WTC11 (cell line): ENCODE results near the gene ANKRD23. TPM values are rescaled to one million over a fixed set of nuclear protein-coding genes. Genes with fewer than 3 reads are reported as not detected.
"Not testable (repeated sequence)": the region's sequence is repeated elsewhere in the genome, so short reads cannot be mapped to it uniquely, and the experiment has no call there.

ENCODE experiments used
- ATAC-seq: fragments of 200-7000 bp; cut with Tn5 transposase; 2 replicates; pipeline ENCODE4 v1.10.0; 2021; ENCODE audit warnings: mild to moderate bottlenecking, moderate library complexity
- CTCF ChIA-PET: fragments of 300-600 bp; sonication (Branson Sonifier 250); formaldehyde crosslinking; loops from one replicate; lab custom pipeline; 2021; ENCODE audit warnings: antibody characterized with exemption; lab: Charles Lee
- POLR2A ChIA-PET: fragments of 350-600 bp; sonication (Branson Sonifier 250); formaldehyde crosslinking; loops from one replicate; lab custom pipeline; 2021; ENCODE audit warnings: antibody characterized with exemption; lab: Charles Lee
- DNase-seq: peaks from one replicate; pipeline ENCODE4 v3.0.0; 2021; ENCODE audit warnings: low spot score
- H3K27ac Mint-ChIP-seq: 2 replicates; pipeline ENCODE4 v1.8.0; 2021; ENCODE audit warnings: mixed read lengths
- H3K27me3 Mint-ChIP-seq: 2 replicates; pipeline ENCODE4 v1.8.0; 2021; ENCODE audit warnings: low read depth, mild to moderate bottlenecking, moderate library complexity, mixed read lengths
- H3K36me3 Mint-ChIP-seq: 2 replicates; pipeline ENCODE4 v1.8.0; 2021; ENCODE audit warnings: mixed read lengths
- H3K4me1 Mint-ChIP-seq: 2 replicates; pipeline ENCODE4 v1.8.0; 2022; ENCODE audit warnings: mixed read lengths
- H3K4me3 Mint-ChIP-seq: 2 replicates; pipeline ENCODE4 v1.8.0; 2021; ENCODE audit warnings: mild to moderate bottlenecking, moderate library complexity, mixed read lengths
- H3K9me3 Mint-ChIP-seq: 2 replicates; pipeline ENCODE4 v1.8.0; 2021; ENCODE audit warnings: mixed read lengths
- ARID4B ChIP-seq: sonication (generic); formaldehyde crosslinking; IDR thresholded peaks from 2 replicates; pipeline ENCODE4 v1.8.0; 2023; ENCODE audit warnings: missing genetic modification reagents, mild to moderate bottlenecking, borderline replicate concordance
- FOXP1 ChIP-seq: sonication (generic); formaldehyde crosslinking; IDR thresholded peaks from 2 replicates; pipeline ENCODE4 v1.8.0; 2022; ENCODE audit warnings: missing genetic modification reagents, mild to moderate bottlenecking, moderate library complexity, borderline replicate concordance
- GABPB1 ChIP-seq: sonication (generic); formaldehyde crosslinking; IDR thresholded peaks from 2 replicates; pipeline ENCODE4 v1.8.1; 2023; ENCODE audit warnings: mild to moderate bottlenecking, missing genetic modification reagents
- JAZF1 ChIP-seq: fragments of 250-450 bp; sonication (Bioruptor Pico); IDR thresholded peaks from 2 replicates; pipeline ENCODE4 v1.9.0; 2021; ENCODE audit warnings: moderate library complexity, mild to moderate bottlenecking, inconsistent platforms
- NR1H2 ChIP-seq: sonication (generic); formaldehyde crosslinking; IDR thresholded peaks from 2 replicates; pipeline ENCODE4 v1.9.0; 2021; ENCODE audit warnings: mild to moderate bottlenecking, moderate library complexity, missing genetic modification reagents
- TEAD4 ChIP-seq: sonication (generic); formaldehyde crosslinking; IDR thresholded peaks from 2 replicates; pipeline ENCODE4 v1.8.0; 2022; ENCODE audit warnings: mild to moderate bottlenecking, missing genetic modification reagents
- ZNF263 ChIP-seq: sonication (generic); formaldehyde crosslinking; IDR thresholded peaks from 2 replicates; pipeline ENCODE4 v1.8.1; 2022; ENCODE audit warnings: low read depth, mild to moderate bottlenecking, moderate library complexity, missing genetic modification reagents
- ZNF423 ChIP-seq: fragments of 250-450 bp; sonication (Bioruptor Pico); IDR thresholded peaks from 2 replicates; pipeline ENCODE4 v2.1.2; 2022; ENCODE audit warnings: mild to moderate bottlenecking, moderate library complexity
- total RNA-seq: library from RNA; stranded (reverse); gene quantifications from 3 replicates; pipeline ENCODE4 v1.2.3, GENCODE V29; 2021
- TF ChIP-seq, protein P1 (sequence below): fragments of 250-450 bp; sonication (Bioruptor Pico); IDR thresholded peaks from 2 replicates; pipeline ENCODE4 v1.9.0; 2021; ENCODE audit warnings: mild to moderate bottlenecking, borderline replicate concordance
- TF ChIP-seq, protein P2 (sequence below): sonication (generic); formaldehyde crosslinking; IDR thresholded peaks from 2 replicates; pipeline ENCODE4 v1.8.1; 2022; ENCODE audit warnings: missing genetic modification reagents, borderline replicate concordance
- TF ChIP-seq, protein P3 (sequence below): fragments of 200-600 bp; IDR thresholded peaks from 2 replicates; pipeline ENCODE4 v1.8.0; 2022; ENCODE audit warnings: antibody characterized with exemption

The ANKRD23 gene
- total RNA-seq, 1 experiment from 2014 or later = 3.2 TPM

- TF ChIP-seq, protein P1, sequence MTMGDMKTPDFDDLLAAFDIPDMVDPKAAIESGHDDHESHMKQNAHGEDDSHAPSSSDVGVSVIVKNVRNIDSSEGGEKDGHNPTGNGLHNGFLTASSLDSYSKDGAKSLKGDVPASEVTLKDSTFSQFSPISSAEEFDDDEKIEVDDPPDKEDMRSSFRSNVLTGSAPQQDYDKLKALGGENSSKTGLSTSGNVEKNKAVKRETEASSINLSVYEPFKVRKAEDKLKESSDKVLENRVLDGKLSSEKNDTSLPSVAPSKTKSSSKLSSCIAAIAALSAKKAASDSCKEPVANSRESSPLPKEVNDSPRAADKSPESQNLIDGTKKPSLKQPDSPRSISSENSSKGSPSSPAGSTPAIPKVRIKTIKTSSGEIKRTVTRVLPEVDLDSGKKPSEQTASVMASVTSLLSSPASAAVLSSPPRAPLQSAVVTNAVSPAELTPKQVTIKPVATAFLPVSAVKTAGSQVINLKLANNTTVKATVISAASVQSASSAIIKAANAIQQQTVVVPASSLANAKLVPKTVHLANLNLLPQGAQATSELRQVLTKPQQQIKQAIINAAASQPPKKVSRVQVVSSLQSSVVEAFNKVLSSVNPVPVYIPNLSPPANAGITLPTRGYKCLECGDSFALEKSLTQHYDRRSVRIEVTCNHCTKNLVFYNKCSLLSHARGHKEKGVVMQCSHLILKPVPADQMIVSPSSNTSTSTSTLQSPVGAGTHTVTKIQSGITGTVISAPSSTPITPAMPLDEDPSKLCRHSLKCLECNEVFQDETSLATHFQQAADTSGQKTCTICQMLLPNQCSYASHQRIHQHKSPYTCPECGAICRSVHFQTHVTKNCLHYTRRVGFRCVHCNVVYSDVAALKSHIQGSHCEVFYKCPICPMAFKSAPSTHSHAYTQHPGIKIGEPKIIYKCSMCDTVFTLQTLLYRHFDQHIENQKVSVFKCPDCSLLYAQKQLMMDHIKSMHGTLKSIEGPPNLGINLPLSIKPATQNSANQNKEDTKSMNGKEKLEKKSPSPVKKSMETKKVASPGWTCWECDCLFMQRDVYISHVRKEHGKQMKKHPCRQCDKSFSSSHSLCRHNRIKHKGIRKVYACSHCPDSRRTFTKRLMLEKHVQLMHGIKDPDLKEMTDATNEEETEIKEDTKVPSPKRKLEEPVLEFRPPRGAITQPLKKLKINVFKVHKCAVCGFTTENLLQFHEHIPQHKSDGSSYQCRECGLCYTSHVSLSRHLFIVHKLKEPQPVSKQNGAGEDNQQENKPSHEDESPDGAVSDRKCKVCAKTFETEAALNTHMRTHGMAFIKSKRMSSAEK = no peak
Observed at GRCh38 chr2:96797066-96797625, 46.7 kb downstream of the ANKRD23 start (continued).

DNA sequence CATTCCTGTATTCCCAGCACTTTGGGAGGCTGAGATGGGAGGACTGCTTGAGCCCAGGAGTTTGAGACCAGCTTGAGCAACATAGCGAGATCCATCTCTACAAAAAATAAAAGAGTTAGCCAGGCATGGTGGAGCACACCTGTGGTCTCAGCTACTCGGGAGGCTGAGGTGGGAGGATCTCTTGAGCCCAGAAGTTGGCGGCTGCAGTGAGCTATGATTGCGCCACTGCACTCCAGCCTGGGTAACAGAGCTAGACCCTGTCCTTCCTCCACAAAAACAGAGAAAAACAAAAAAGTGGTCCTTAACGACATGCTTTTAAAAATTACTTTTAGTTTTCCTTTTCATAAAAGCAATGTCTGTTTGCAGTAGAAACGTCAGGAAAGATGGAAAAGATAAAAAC, 47.3 kb downstream of the ANKRD23 start:
- POLR2A ChIA-PET, H3K36me3 Mint-ChIP-seq, H3K9me3 Mint-ChIP-seq, CTCF ChIA-PET, H3K27ac Mint-ChIP-seq, H3K4me1 Mint-ChIP-seq, H3K4me3 Mint-ChIP-seq, H3K27me3 Mint-ChIP-seq, DNase-seq, ATAC-seq: not testable (repeated sequence)

- ATAC-seq (no peak; the same call in 1 of the 2 replicates), DNase-seq (no peak)
- Mint-ChIP-seq H3K27ac (no peak overlapping the region), H3K27me3 (no peaks in the 10 kb centered on the region), H3K36me3 (no peaks in the 10 kb centered on the region), H3K4me1 (peaks cover 3% of the 10 kb centered on the region; the same call in 1 of the 2 replicates), H3K4me3 (no peak overlapping the region), H3K9me3 (no peaks in the 10 kb centered on the region)
- TF ChIP-seq GABPB1 (CRISPR knock-in tag) = no peak
- TF ChIP-seq ARID4B (CRISPR knock-in tag) = no peak
- TF ChIP-seq, protein P2, sequence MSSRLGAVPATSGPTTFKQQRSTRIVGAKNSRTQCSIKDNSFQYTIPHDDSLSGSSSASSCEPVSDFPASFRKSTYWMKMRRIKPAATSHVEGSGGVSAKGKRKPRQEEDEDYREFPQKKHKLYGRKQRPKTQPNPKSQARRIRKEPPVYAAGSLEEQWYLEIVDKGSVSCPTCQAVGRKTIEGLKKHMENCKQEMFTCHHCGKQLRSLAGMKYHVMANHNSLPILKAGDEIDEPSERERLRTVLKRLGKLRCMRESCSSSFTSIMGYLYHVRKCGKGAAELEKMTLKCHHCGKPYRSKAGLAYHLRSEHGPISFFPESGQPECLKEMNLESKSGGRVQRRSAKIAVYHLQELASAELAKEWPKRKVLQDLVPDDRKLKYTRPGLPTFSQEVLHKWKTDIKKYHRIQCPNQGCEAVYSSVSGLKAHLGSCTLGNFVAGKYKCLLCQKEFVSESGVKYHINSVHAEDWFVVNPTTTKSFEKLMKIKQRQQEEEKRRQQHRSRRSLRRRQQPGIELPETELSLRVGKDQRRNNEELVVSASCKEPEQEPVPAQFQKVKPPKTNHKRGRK (CRISPR knock-in tag) = no peak
- TF ChIP-seq NR1H2 (CRISPR knock-in tag) = no peak
- TF ChIP-seq JAZF1 (CRISPR knock-in tag) = no peak
- TF ChIP-seq ZNF263 = no peak
- no peak for TF ChIP-seq ZNF423 (CRISPR knock-in tag)
- TF ChIP-seq, protein P3, sequence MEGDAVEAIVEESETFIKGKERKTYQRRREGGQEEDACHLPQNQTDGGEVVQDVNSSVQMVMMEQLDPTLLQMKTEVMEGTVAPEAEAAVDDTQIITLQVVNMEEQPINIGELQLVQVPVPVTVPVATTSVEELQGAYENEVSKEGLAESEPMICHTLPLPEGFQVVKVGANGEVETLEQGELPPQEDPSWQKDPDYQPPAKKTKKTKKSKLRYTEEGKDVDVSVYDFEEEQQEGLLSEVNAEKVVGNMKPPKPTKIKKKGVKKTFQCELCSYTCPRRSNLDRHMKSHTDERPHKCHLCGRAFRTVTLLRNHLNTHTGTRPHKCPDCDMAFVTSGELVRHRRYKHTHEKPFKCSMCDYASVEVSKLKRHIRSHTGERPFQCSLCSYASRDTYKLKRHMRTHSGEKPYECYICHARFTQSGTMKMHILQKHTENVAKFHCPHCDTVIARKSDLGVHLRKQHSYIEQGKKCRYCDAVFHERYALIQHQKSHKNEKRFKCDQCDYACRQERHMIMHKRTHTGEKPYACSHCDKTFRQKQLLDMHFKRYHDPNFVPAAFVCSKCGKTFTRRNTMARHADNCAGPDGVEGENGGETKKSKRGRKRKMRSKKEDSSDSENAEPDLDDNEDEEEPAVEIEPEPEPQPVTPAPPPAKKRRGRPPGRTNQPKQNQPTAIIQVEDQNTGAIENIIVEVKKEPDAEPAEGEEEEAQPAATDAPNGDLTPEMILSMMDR = no peak
- TF ChIP-seq FOXP1 (CRISPR knock-in tag) = no peak
- TF ChIP-seq TEAD4 (CRISPR knock-in tag) = no peak
- ChIA-PET POLR2A (no interaction called here), CTCF (no interaction called here)
Observed at GRCh38 chr2:96795076-96795475, 48.7 kb downstream of the ANKRD23 start.
